DOHH2 (cell line): ENCODE data around the gene TPCN1.

Source experiments
- H3F3A ChIP-seq: fragments of 200-600 bp; sonication (generic), shearing (Covaris generic); 2 replicates; pipeline ENCODE4 v1.6.0; 2016; ENCODE audit warnings: antibody characterized with exemption, mild to moderate bottlenecking; ENCODE audit not compliant: control insufficient read depth, insufficient read depth
- H3K27ac ChIP-seq: fragments of 200-600 bp; sonication (generic); 2 replicates; pipeline ENCODE4 v1.5.1; 2014; ENCODE audit warnings: low read depth, mild to moderate bottlenecking, low read length, moderate library complexity
- H3K27me3 ChIP-seq: fragments of 200-600 bp; sonication (generic); 2 replicates; pipeline ENCODE4 v1.6.1; 2014; ENCODE audit warnings: mild to moderate bottlenecking, low read length, mixed read lengths; ENCODE audit not compliant: control insufficient read depth
- H3K36me3 ChIP-seq: fragments of 200-600 bp; sonication (generic); 2 replicates; pipeline ENCODE4 v1.6.1; 2014; ENCODE audit warnings: mild to moderate bottlenecking, low read length, moderate library complexity, mixed read lengths; ENCODE audit not compliant: control insufficient read depth
- H3K4me1 ChIP-seq: fragments of 200-600 bp; sonication (generic); 2 replicates; pipeline ENCODE4 v1.6.1; 2014; ENCODE audit warnings: mild to moderate bottlenecking, low read length, mixed read lengths; ENCODE audit not compliant: control insufficient read depth
- H3K4me2 ChIP-seq: fragments of 200-600 bp; sonication (generic); 2 replicates; pipeline ENCODE4 v1.6.0; 2014; ENCODE audit warnings: mild to moderate bottlenecking, low read length, moderate library complexity
- H3K4me3 ChIP-seq: fragments of 200-600 bp; sonication (generic); 2 replicates; pipeline ENCODE4 v1.5.1; 2014; ENCODE audit warnings: mild to moderate bottlenecking, low read length, mixed read lengths
- H3K79me2 ChIP-seq: fragments of 200-600 bp; sonication (generic); 2 replicates; pipeline ENCODE4 v1.6.1; 2014; ENCODE audit warnings: mild to moderate bottlenecking, low read length, mixed read lengths; ENCODE audit not compliant: control insufficient read depth
- H3K9me2 ChIP-seq: fragments of 200-600 bp; sonication (generic); replicated peaks from 2 replicates; pipeline ENCODE4 v1.6.1; 2014; ENCODE audit warnings: mild to moderate bottlenecking, low read length, mixed read lengths; ENCODE audit not compliant: control insufficient read depth
- H3K9me3 ChIP-seq: fragments of 200-600 bp; sonication (generic); 2 replicates; pipeline ENCODE4 v1.6.1; 2014; ENCODE audit warnings: antibody characterized with exemption, low read length, mixed read lengths; ENCODE audit not compliant: control insufficient read depth, insufficient read depth
- H4K20me1 ChIP-seq: fragments of 200-600 bp; sonication (generic); 2 replicates; pipeline ENCODE4 v1.6.0; 2014; ENCODE audit warnings: low read depth, mild to moderate bottlenecking, antibody characterized with exemption, low read length, moderate library complexity; ENCODE audit not compliant: control insufficient read depth, insufficient read depth
- EZH2phosphoT487 ChIP-seq: fragments of 200-600 bp; sonication (generic); IDR thresholded peaks from 2 replicates; pipeline ENCODE4 v1.6.1; 2017; ENCODE audit warnings: borderline replicate concordance, mild to moderate bottlenecking, antibody characterized with exemption, low read length, moderate library complexity, mixed read lengths
- TF ChIP-seq, protein P1 (sequence below): fragments of 200-600 bp; sonication (generic); IDR thresholded peaks from one replicate; pipeline ENCODE4 v1.5.1; 2014; ENCODE audit warnings: antibody characterized with exemption, mild to moderate bottlenecking, low read depth, low read length; ENCODE audit not compliant: poor library complexity, severe bottlenecking

Gene TPCN1

DNA sequence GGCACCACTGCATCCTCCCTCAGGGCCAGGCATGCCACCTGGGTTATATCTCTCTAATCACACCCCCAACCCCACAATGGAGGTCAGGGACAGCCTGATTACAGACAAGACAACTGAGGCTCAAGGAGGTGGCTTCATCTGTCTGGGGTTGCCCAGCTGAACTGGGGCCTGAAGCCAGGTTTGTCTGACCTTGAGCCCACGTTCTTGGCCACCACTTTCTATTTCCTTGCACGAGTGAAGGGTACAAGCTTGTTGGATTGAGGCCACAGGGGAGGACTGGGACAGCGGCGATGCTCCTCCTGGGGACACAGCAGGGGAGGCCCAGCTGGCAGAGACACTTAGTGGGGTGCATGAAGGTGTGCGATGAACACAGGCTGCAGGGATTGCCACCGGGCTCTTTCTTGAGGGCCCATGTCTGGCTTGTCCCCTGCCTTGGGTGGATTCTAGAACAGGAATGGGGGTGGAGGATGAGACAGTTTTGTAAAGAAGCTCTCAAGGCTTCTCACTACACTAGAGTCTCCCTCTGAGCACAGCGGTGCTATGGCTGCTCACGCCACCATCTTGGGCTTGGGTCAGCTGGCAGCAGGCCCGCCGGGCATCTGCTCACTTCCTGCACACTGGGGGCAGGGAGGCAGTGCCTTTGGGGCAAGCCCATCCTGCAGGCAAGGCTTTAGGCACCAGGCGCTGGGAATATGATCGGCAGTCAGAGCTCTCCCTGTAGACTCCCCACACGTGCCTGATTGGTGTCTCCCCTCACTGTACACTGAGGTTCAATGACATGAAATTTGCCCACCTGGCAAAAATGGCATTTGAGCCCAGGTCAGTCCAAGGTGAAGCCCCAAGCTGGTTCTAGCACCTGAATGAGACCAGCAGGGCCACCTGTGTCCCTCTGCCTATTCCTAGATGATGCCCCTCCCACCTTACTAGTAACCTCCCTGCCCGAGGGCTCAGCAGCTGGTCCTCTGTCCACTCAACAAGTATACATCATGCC lies 19.8 kb upstream of the TPCN1 start:
- H3K4me3 ChIP-seq, result no peak overlapping the region
- H3K79me2 ChIP-seq, result peaks cover 23% of the 10 kb centered on the region
- peaks cover 8% of the 10 kb centered on the region for H3F3A ChIP-seq
- H3K27me3 ChIP-seq, result no peaks in the 10 kb centered on the region
- H3K4me2 ChIP-seq, result no peak overlapping the region
- no peaks in the 10 kb centered on the region for H4K20me1 ChIP-seq
- H3K4me1 ChIP-seq, result peaks cover 70% of the 10 kb centered on the region
- no peak for TF ChIP-seq EZH2phosphoT487
- TF ChIP-seq, protein P1, sequence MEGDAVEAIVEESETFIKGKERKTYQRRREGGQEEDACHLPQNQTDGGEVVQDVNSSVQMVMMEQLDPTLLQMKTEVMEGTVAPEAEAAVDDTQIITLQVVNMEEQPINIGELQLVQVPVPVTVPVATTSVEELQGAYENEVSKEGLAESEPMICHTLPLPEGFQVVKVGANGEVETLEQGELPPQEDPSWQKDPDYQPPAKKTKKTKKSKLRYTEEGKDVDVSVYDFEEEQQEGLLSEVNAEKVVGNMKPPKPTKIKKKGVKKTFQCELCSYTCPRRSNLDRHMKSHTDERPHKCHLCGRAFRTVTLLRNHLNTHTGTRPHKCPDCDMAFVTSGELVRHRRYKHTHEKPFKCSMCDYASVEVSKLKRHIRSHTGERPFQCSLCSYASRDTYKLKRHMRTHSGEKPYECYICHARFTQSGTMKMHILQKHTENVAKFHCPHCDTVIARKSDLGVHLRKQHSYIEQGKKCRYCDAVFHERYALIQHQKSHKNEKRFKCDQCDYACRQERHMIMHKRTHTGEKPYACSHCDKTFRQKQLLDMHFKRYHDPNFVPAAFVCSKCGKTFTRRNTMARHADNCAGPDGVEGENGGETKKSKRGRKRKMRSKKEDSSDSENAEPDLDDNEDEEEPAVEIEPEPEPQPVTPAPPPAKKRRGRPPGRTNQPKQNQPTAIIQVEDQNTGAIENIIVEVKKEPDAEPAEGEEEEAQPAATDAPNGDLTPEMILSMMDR, result no peak
- H3K36me3 ChIP-seq, result peaks cover 58% of the 10 kb centered on the region
- H3K9me3 ChIP-seq, result no peaks in the 10 kb centered on the region
- no peaks in the 10 kb centered on the region for H3K9me2 ChIP-seq
- H3K27ac ChIP-seq, result no peak overlapping the region

DNA sequence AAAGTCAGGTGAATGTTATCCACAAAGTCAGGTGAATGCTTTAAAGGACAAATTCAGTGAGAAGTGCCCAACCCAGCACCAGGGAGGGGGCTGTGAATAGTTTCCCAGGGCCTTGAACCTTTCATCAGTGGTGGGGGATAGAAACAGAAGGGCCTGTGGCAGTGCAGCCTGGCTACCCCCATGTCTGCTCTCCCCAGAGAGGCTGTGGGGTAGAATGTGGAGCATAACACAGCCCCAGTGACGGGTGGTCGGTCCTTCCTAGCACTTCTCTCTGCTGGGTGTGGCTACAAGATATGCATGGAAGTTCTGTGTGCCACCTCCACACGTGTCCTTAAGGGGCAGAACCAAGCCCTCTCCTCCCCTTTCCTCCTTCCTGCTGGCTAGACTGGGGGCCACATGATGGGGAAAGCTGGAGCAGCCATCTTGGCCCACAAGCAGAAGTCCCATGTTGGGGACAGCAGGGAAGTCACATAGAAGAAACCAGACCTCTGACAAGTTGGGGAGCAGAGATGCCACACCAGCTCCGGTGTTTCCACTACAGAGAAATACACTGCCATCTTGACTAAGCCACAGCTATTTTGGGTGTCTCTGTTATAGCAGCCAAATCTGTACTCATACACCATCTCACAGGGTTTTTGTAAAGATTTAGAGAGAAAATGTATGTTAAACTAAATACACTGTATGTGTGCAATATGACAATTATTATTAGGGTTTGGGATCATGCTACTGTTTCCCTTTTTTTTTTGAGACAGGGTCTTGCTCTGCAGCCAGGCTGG lies 18.8 kb upstream of the TPCN1 start:
- TF ChIP-seq EZH2phosphoT487, result no peak
- TF ChIP-seq, protein P1, result no peak

DNA sequence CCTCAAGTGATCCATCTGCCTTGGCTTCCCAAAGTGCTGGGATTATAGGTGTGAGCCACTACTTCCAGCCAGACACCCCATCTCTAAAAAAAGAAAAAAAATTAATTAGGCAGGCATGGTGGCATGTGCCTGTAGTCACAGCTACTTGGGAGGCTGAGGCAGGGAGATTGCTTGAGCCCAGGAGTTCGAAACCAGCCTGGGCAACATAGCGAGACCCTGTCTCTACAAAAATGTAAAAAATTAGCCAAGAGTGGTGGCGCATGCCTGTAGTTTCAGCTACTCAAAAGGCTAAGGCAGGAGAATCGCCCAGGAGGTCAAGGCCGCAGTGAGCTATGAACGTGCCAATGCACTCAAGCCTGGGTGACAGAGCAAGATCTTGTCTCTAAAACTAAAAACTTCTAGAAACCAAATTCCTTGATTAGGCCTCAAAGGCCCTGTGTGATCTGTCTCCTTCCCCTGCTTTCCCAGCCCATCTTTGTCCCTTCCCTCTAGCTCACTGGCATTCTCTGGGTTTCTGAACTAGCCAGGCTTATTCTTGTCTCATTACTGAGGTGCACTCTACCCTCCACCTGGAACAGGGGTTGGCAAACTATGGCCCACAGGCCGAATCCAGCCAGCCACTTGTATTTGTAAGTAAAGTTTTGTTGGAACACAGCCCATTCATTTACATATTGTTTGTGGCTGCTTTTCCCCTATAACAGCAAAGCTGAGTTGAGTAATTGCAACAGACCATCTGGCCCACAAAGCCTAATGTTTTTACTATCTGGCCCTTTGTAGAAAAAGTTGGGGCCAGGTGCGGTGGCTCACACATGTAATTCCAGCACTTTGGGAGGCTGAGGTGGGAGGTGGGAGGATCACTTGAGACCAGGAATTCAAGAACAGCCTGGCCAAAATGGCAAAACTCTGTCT lies 17.2 kb upstream of the TPCN1 start:
- Histone ChIP-seq H3K4me2 (peak overlapping the region; percentile 52), H3K4me1 (peaks cover 71% of the 10 kb centered on the region), H3K4me3 (peak overlapping the region; percentile 10), H3K27ac (peak overlapping the region; percentile 77), H3K36me3 (peaks cover 67% of the 10 kb centered on the region), H3K9me3 (no peaks in the 10 kb centered on the region), H3K9me2 (no peaks in the 10 kb centered on the region), H3F3A (peaks cover 21% of the 10 kb centered on the region), H4K20me1 (no peaks in the 10 kb centered on the region), H3K27me3 (no peaks in the 10 kb centered on the region), H3K79me2 (peaks cover 34% of the 10 kb centered on the region)
- no peak for TF ChIP-seq EZH2phosphoT487
- TF ChIP-seq, protein P1, result no peak

More for the DNA sequence above, 18.8 kb upstream of the TPCN1 start:
- H3K9me2 ChIP-seq, result no peaks in the 10 kb centered on the region
- peaks cover 12% of the 10 kb centered on the region for H3F3A ChIP-seq
- H3K27me3 ChIP-seq, result no peaks in the 10 kb centered on the region
- no peaks in the 10 kb centered on the region for H3K9me3 ChIP-seq
- H3K4me1 ChIP-seq, result peaks cover 71% of the 10 kb centered on the region
- no peak overlapping the region for H3K4me2 ChIP-seq
- H3K36me3 ChIP-seq, result peaks cover 61% of the 10 kb centered on the region
- peaks cover 33% of the 10 kb centered on the region for H3K79me2 ChIP-seq
- H4K20me1 ChIP-seq, result no peaks in the 10 kb centered on the region
- H3K27ac ChIP-seq, result peak overlapping the region; percentile 8; the same call in 1 of the 2 replicates
- no peak overlapping the region for H3K4me3 ChIP-seq
